PC-3 (cell line): Measurements from ENCODE around the gene ITPRIP. TPM values are rescaled to one million over a fixed set of nuclear protein-coding genes. Genes with fewer than 3 reads are reported as not detected.

Experiments
- ATAC-seq: fragments of 200-7000 bp; cut with Tn5 transposase; 2 replicates; pipeline ENCODE4 v1.9.1; 2020; ENCODE audit warnings: mild to moderate bottlenecking, moderate library complexity
- BruUV-seq: library from RNA; stranded (reverse); fragments of 400-500 nt; replicated peaks from 2 replicates; lab custom pipeline; 2021; lab: Mats Ljungman, UMichigan
- CTCF ChIA-PET: fragments of 300-600 bp; sonication (Branson Sonifier 250); formaldehyde crosslinking; loops from one replicate; lab custom pipeline; 2022; ENCODE audit warnings: antibody characterized with exemption; lab: Charles Lee
- POLR2A ChIA-PET: fragments of 300-600 bp; sonication (Branson Sonifier 250); formaldehyde crosslinking; loops from one replicate; lab custom pipeline; 2022; ENCODE audit warnings: antibody characterized with exemption; ENCODE audit not compliant: unreplicated experiment; lab: Charles Lee
- DNase-seq: peaks from one replicate; pipeline ENCODE4 v3.0.0-alpha.2; 2015
- H2AFZ ChIP-seq: fragments of 300-600 bp; sonication (generic); 2 replicates; pipeline ENCODE4 v1.6.0; 2016; ENCODE audit warnings: antibody characterized with exemption, low read length
- H3F3A ChIP-seq: fragments of 300-600 bp; sonication (generic); one replicate; pipeline ENCODE4 v1.6.0; 2017; ENCODE audit warnings: antibody characterized with exemption, low read length, control low read depth, mild to moderate bottlenecking; ENCODE audit not compliant: unreplicated experiment
- H3K27ac ChIP-seq: fragments of 300-600 bp; sonication (generic); 2 replicates; pipeline ENCODE4 v1.5.1; 2016; ENCODE audit warnings: mild to moderate bottlenecking, low read length
- H3K27me3 ChIP-seq: fragments of 300-600 bp; sonication (generic); 2 replicates; pipeline ENCODE4 v1.6.1; 2016; ENCODE audit warnings: low read length, mixed read lengths
- H3K36me3 ChIP-seq: fragments of 300-600 bp; sonication (generic); 2 replicates; pipeline ENCODE4 v1.6.1; 2016; ENCODE audit warnings: low read depth, mixed run types, low read length, mixed read lengths
- H3K4me1 ChIP-seq: fragments of 300-600 bp; sonication (generic); 2 replicates; pipeline ENCODE4 v1.5.1; 2016; ENCODE audit warnings: low read length; ENCODE audit not compliant: insufficient read depth
- H3K4me2 ChIP-seq: fragments of 300-600 bp; sonication (generic); 2 replicates; pipeline ENCODE4 v1.6.0; 2016; ENCODE audit warnings: low read length
- H3K4me3 ChIP-seq: fragments of 300-600 bp; sonication (generic); 2 replicates; pipeline ENCODE4 v1.5.1; 2016; ENCODE audit warnings: mild to moderate bottlenecking, low read length, mixed read lengths
- H3K79me2 ChIP-seq: fragments of 300-600 bp; sonication (generic); 2 replicates; pipeline ENCODE4 v1.6.1; 2017; ENCODE audit warnings: low read length, mixed read lengths
- H3K9ac ChIP-seq: fragments of 300-600 bp; sonication (generic); 2 replicates; pipeline ENCODE4 v1.6.0; 2016; ENCODE audit warnings: mild to moderate bottlenecking, low read length
- H3K9me2 ChIP-seq: fragments of 300-600 bp; sonication (generic); replicated peaks from 2 replicates; pipeline ENCODE4 v1.6.1; 2016; ENCODE audit warnings: mixed run types, low read length, mixed read lengths
- H3K9me3 ChIP-seq: fragments of 300-600 bp; sonication (generic); 2 replicates; pipeline ENCODE4 v1.6.1; 2016; ENCODE audit warnings: low read length, mixed read lengths
- H4K20me1 ChIP-seq: fragments of 300-600 bp; sonication (generic); 2 replicates; pipeline ENCODE4 v1.6.1; 2016; ENCODE audit warnings: low read length, mixed read lengths
- CTCF ChIP-seq: fragments of 300-600 bp; sonication (generic); conservative IDR thresholded peaks from 2 replicates; pipeline ENCODE4 v1.5.1; 2017; ENCODE audit warnings: antibody characterized with exemption, low read depth, mild to moderate bottlenecking, low read length
- EZH2 ChIP-seq: fragments of 300-600 bp; sonication (generic); IDR thresholded peaks from one replicate; pipeline ENCODE4 v1.6.1; 2017; ENCODE audit warnings: antibody characterized with exemption, mild to moderate bottlenecking, low read length; ENCODE audit not compliant: unreplicated experiment
- EZH2phosphoT487 ChIP-seq: fragments of 300-600 bp; sonication (generic); IDR thresholded peaks from 2 replicates; pipeline ENCODE4 v1.6.1; 2018; ENCODE audit warnings: mild to moderate bottlenecking, antibody characterized with exemption, low read length, borderline replicate concordance
- intact Hi-C: fragments of 100-400 bp; cut with micrococcal nuclease; formaldehyde crosslinking; loops from 2 replicates; pipeline ENCODE4 v1.9.0; 2023
- total RNA-seq: library from RNA; depleted of rRNA; stranded (reverse); fragments of >200 nt; gene quantifications from 2 replicates; pipeline ENCODE4 v1.2.3, GENCODE V29; 2014

The ITPRIP gene
- total RNA-seq, 1 experiment from 2014 or later: 7.0 TPM

DNA sequence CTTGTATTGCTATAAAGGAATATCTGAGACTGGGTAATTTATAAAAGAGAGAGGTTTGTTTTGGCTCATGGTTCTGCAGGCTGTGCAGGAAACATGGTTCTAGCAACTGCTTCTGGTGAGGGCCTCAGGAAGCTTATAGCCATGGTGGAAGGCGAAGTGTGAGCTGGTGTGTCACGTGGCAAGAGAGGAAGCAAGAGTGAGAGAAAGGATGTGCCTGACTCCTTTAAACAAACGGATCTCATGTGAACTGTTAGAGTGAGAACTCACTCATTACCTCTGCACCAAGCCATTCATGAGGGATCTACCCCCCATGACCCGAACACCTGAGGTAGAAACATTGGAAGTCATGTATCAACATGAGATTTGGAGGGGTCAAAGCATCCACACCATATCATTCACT, 7.7 kb upstream of the ITPRIP start:
- Histone ChIP-seq H3F3A (no peaks in the 10 kb centered on the region), H2AFZ (no peak overlapping the region), H3K4me2 (no peak overlapping the region), H4K20me1 (no peaks in the 10 kb centered on the region), H3K27ac (no peak overlapping the region), H3K9me3 (no peaks in the 10 kb centered on the region), H3K27me3 (no peaks in the 10 kb centered on the region), H3K79me2 (no peaks in the 10 kb centered on the region), H3K4me1 (peaks cover 17% of the 10 kb centered on the region), H3K9me2 (no peaks in the 10 kb centered on the region), H3K9ac (no peak overlapping the region), H3K4me3 (no peak overlapping the region), H3K36me3 (no peaks in the 10 kb centered on the region)
- intact Hi-C loops: no loop called here
- CTCF ChIA-PET: no interaction called here
- no TSS peak for BruUV-seq
- POLR2A ChIA-PET: interaction anchor here (0.7 kb wide), 1 partner anchor 54 kb away, joined by 3 read pairs; no protein-coding TSS in a partner anchor
- ATAC-seq (no peak), DNase-seq (no peak)
- TF ChIP-seq CTCF: no peak

GRCh38 chr10:104345515-104345914, 7.2 kb upstream of the ITPRIP start:
- POLR2A ChIA-PET: interaction anchor here (0.7 kb wide), 1 partner anchor 54 kb away, joined by 3 read pairs; no protein-coding TSS in a partner anchor
- no peak for TF ChIP-seq EZH2
- TF ChIP-seq CTCF: no peak
- no peak for TF ChIP-seq EZH2phosphoT487
- Histone ChIP-seq H3K79me2 (no peaks in the 10 kb centered on the region), H3K27me3 (no peaks in the 10 kb centered on the region), H3K27ac (no peak overlapping the region), H3K36me3 (no peaks in the 10 kb centered on the region), H3K9me3 (no peaks in the 10 kb centered on the region), H3K9me2 (no peaks in the 10 kb centered on the region), H2AFZ (no peak overlapping the region), H3K4me2 (no peak overlapping the region), H3K9ac (no peak overlapping the region), H4K20me1 (no peaks in the 10 kb centered on the region), H3K4me3 (no peak overlapping the region), H3F3A (no peaks in the 10 kb centered on the region), H3K4me1 (peaks cover 13% of the 10 kb centered on the region)
- CTCF ChIA-PET: no interaction called here
- intact Hi-C loops: no loop called here
- no TSS peak for BruUV-seq
- DNase-seq: no peak
- no peak for ATAC-seq

DNA sequence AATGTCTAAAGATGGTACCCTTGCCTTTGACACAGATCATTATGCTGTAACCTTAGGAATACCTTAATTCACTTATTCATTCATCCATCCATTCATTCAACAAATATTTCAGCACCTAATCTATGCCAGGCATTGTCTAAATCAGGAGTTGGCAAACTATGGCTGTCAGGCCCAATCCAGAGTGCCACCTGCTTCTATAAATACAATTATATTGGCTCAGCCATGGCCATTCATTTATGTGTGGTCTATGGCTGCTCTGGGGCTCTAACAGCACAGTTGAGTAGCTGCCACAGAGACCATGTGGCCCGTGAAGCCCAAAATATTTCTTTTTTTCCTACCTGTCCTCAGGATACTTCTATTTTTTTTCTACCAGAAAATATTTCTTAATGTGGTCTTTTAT, 6.0 kb upstream of the ITPRIP start:
- no peaks in the 10 kb centered on the region for H3K27me3 ChIP-seq
- no peak overlapping the region for H3K4me2 ChIP-seq
- no peak overlapping the region for H3K27ac ChIP-seq
- DNase-seq: no peak
- no peaks in the 10 kb centered on the region for H4K20me1 ChIP-seq
- no peaks in the 10 kb centered on the region for H3F3A ChIP-seq
- H3K79me2 ChIP-seq: no peaks in the 10 kb centered on the region
- peaks cover 11% of the 10 kb centered on the region for H3K4me1 ChIP-seq
- TF ChIP-seq CTCF: no peak
- no peak for TF ChIP-seq EZH2
- H3K9ac ChIP-seq: no peak overlapping the region
- intact Hi-C loops: no loop called here
- no peak overlapping the region for H2AFZ ChIP-seq
- H3K9me3 ChIP-seq: no peaks in the 10 kb centered on the region
- no peaks in the 10 kb centered on the region for H3K36me3 ChIP-seq
- ChIA-PET POLR2A (no interaction called here), CTCF (no interaction called here)
- no TSS peak for BruUV-seq
- no peak overlapping the region for H3K4me3 ChIP-seq
- no peak for ATAC-seq
- no peaks in the 10 kb centered on the region for H3K9me2 ChIP-seq
